Measurements from ENCODE around the gene SND1. TPM values are rescaled to one million over a fixed set of nuclear protein-coding genes. Genes with fewer than 3 reads are reported as not detected.

Gene SND1
- total and polyA plus RNA-seq, 2 donors (not counting 1 experiment from before 2014, with no cell fraction given), result 137 to 174 TPM

DNA sequence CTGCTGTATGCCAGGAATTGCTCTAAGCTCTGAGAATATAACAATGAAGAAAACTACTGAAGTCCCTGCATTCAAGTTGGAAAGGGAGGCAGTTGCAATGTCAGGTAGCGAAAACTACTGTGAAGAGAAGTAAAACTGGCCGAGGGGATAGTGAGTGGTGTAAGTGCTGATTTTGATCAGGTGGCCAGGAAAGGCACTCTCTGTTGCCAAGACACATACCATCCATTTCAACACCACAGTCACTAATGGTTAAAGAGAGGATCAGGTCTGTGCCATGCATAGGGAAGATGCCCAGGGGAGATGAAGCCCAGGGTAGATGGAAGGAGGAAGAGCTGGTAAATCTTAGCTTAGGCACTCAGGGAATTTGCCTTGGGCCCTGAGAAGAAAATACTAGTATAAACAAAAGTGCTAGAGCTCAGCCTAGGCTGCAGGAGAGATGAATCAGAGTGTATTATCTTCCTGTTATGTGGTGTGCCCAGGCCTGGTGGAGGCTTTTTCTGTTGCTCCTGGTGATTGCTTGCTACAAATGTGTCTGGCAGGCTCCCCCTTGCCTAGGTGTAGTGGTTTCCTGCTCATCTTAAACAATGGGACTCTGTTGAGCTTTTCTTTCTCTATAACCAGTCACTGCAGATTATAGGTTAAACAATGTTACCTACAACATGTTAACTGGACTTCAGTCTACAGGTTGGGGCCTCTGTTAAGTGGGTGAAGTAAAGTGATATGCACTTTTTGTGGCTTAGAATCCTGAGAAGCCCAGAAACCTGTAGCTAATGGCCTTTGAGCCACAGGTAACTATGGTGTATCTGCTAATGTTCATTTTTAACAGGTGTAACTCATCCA lies 253.7 kb downstream of the SND1 start:
- Histone ChIP-seq H3K4me3 (replicated peaks in 1 of 4; ENCODE audit: control extremely low read depth in 1 of 4, insufficient read depth in 1 of 4, low read depth in 3 of 4, low read length in 4 of 4) (no peak overlapping the region), H3K9ac (ENCODE audit: insufficient read depth, low read length) (no peak overlapping the region), H3K36me3 (ENCODE audit: control insufficient read depth, insufficient read depth, low read length) (no peaks in the 10 kb centered on the region), H3K27me3 (ENCODE audit: control insufficient read depth, insufficient read depth, low read length) (no peaks in the 10 kb centered on the region), H3K27ac (ENCODE audit: insufficient read depth, low read length) (no peak overlapping the region), H2AFZ (ENCODE audit: low read length) (no peak overlapping the region), H4K20me1 (ENCODE audit: control insufficient read depth, extremely low read depth, insufficient read depth, low read length) (no peaks in the 10 kb centered on the region), H3K4me1 (ENCODE audit: control insufficient read depth, extremely low read depth, insufficient read depth, low read length) (no peaks in the 10 kb centered on the region), H3K4me2 (ENCODE audit: extremely low read depth, insufficient read depth, low read length) (no peak overlapping the region), H3K9me3 (ENCODE audit: control insufficient read depth, insufficient read depth, low read depth, low read length) (no peaks in the 10 kb centered on the region), H3K79me2 (ENCODE audit: control insufficient read depth, insufficient read depth, low read length) (peaks cover 4% of the 10 kb centered on the region)
- TF ChIP-seq, protein P1, sequence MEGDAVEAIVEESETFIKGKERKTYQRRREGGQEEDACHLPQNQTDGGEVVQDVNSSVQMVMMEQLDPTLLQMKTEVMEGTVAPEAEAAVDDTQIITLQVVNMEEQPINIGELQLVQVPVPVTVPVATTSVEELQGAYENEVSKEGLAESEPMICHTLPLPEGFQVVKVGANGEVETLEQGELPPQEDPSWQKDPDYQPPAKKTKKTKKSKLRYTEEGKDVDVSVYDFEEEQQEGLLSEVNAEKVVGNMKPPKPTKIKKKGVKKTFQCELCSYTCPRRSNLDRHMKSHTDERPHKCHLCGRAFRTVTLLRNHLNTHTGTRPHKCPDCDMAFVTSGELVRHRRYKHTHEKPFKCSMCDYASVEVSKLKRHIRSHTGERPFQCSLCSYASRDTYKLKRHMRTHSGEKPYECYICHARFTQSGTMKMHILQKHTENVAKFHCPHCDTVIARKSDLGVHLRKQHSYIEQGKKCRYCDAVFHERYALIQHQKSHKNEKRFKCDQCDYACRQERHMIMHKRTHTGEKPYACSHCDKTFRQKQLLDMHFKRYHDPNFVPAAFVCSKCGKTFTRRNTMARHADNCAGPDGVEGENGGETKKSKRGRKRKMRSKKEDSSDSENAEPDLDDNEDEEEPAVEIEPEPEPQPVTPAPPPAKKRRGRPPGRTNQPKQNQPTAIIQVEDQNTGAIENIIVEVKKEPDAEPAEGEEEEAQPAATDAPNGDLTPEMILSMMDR (conservative IDR thresholded peaks at IDR 0.05 in 1 of 2, IDR thresholded peaks at IDR 0.05 in 1 of 2; ENCODE audit: low read depth in 1 of 2, low read length in 2 of 2), result no peak
- no peak for TF ChIP-seq EZH2 (IDR thresholded peaks at IDR 0.05; ENCODE audit: low read length, missing control alignments)
- DNase-seq (ENCODE audit: low read depth in 2 of 2), result peak in 1 of 2 donors; percentile 68

DNA sequence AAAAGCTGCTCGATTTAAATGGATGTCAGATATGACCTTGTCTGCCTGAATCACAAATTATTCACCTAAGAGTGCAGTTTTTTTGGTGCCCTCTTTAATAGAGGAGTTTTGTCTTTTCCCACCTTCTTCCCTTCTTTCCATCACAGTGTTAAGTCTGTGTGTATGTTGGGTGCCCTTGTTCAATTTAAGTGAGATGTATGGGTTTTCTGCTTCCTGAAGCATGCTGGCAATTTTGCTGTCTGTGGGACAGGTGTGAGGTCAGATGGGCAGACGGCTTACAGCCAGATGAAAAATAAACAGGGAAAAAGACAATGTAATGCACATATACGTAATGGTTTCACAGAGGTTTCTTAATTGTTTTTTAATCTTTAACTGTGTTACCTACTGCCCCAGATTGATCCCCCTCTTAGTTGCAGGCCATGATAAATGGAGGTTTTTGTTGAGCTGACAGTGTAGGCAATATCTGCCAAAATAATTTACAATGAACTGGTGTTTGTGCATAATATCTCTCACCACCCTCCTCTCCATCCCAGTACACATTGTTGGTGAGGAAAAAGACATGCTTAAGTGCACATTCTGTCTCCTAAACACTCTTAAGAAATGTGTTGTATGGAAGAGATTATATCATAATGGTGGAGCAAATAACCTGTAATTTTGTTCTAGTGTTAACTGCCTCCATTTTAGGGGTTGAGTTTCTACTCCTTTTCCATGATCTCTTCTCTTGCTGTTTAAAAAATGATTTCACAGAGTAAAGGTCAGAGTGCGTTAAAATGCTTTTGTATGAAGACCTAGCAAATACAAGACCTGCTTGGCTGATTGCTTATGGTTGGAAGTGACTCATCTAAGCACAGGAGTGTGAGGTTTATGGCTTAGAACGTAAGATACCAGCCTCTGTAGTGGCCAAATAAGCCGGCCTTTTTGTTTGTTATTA lies 255.4 kb downstream of the SND1 start:
- peak; percentile 71 to 83 for DNase-seq (ENCODE audit: low read depth in 2 of 2)
- TF ChIP-seq, protein P1 (conservative IDR thresholded peaks at IDR 0.05 in 1 of 2, IDR thresholded peaks at IDR 0.05 in 1 of 2; ENCODE audit: low read depth in 1 of 2, low read length in 2 of 2), result no peak
- no peak for TF ChIP-seq EZH2 (IDR thresholded peaks at IDR 0.05; ENCODE audit: low read length, missing control alignments)
- H3K79me2 ChIP-seq (ENCODE audit: control insufficient read depth, insufficient read depth, low read length), result no peaks in the 10 kb centered on the region
- H3K4me3 ChIP-seq (replicated peaks in 1 of 4; ENCODE audit: control extremely low read depth in 1 of 4, insufficient read depth in 1 of 4, low read depth in 3 of 4, low read length in 4 of 4), result no peak overlapping the region
- H3K9ac ChIP-seq (ENCODE audit: insufficient read depth, low read length), result no peak overlapping the region
- no peaks in the 10 kb centered on the region for H3K9me3 ChIP-seq (ENCODE audit: control insufficient read depth, insufficient read depth, low read depth, low read length)
- no peak overlapping the region for H3K27ac ChIP-seq (ENCODE audit: insufficient read depth, low read length)
- no peak overlapping the region for H2AFZ ChIP-seq (ENCODE audit: low read length)
- H3K4me2 ChIP-seq (ENCODE audit: extremely low read depth, insufficient read depth, low read length), result no peak overlapping the region
- no peaks in the 10 kb centered on the region for H4K20me1 ChIP-seq (ENCODE audit: control insufficient read depth, extremely low read depth, insufficient read depth, low read length)
- H3K36me3 ChIP-seq (ENCODE audit: control insufficient read depth, insufficient read depth, low read length), result no peaks in the 10 kb centered on the region
- no peaks in the 10 kb centered on the region for H3K4me1 ChIP-seq (ENCODE audit: control insufficient read depth, extremely low read depth, insufficient read depth, low read length)
- H3K27me3 ChIP-seq (ENCODE audit: control insufficient read depth, insufficient read depth, low read length), result no peaks in the 10 kb centered on the region
